MM.1S (cell line): Measurements from ENCODE around the gene RHBG.

Experiments
- CTCF ChIP-seq: fragments of 300-600 bp; sonication (generic); IDR thresholded peaks from 2 replicates; pipeline ENCODE4 v1.5.1; 2016; ENCODE audit warnings: antibody characterized with exemption, low read length, mixed read lengths
- EZH2 ChIP-seq: fragments of 300-600 bp; sonication (generic); optimal IDR thresholded peaks from 2 replicates; pipeline ENCODE3; 2017; ENCODE audit warnings: low read depth, mild to moderate bottlenecking, antibody characterized with exemption, low read length, mixed read lengths
- EZH2phosphoT487 ChIP-seq: fragments of 300-600 bp; sonication (generic); IDR thresholded peaks from 2 replicates; pipeline ENCODE4 v1.6.1; 2018; ENCODE audit warnings: antibody characterized with exemption, low read length

- no peak for TF ChIP-seq CTCF
- TF ChIP-seq EZH2, result no peak
- no peak for TF ChIP-seq EZH2phosphoT487
Observed at GRCh38 chr1:156422602-156423091, 53.6 kb downstream of the RHBG start.
